GM12873 (cell line): ENCODE data around the gene AQP3.

Experiments used
- TF ChIP-seq, protein P1 (sequence below): IDR thresholded peaks from 2 replicates; pipeline ENCODE4 v1.5.1; 2012; ENCODE audit warnings: low read depth, mild to moderate bottlenecking, moderate library complexity, low read length, control low read depth; ENCODE audit not compliant: insufficient read depth; ENCODE audit errors: missing control alignments

The AQP3 gene

DNA sequence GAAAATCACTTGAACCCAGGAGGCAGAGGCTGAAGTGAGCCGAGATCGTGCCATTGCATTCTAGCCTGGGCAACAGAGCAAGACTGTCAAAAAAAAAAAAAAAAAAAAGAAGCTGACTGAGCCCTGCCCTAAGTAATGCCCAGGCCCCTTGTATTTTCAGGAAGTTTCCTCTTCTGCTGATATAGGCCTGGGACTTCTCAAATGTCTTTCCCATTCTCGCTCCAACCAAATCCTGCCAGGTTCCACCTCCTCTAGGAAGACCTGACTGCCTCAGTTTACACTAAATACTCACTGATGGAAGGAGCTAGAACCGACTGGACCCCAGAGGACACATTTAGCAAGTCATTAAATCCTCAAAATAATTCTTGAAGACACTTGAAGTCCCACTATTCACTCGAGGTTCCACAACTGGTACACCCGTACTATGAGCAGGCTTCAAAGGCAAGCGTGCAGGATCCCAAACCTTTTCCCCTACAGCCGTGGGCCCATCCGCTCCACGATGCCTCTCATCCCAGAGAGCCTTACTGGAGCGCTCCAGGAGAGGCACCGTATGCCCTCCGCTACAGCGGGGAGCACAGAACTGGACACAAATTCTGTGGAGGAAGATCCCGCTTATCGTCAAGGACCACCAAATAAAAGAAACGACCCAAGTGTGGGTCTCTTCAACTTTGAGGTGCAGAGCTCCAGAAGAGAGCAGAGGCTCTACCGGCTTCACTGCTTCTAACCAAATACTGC, 25.7 kb upstream of the AQP3 start:
- TF ChIP-seq, protein P1, sequence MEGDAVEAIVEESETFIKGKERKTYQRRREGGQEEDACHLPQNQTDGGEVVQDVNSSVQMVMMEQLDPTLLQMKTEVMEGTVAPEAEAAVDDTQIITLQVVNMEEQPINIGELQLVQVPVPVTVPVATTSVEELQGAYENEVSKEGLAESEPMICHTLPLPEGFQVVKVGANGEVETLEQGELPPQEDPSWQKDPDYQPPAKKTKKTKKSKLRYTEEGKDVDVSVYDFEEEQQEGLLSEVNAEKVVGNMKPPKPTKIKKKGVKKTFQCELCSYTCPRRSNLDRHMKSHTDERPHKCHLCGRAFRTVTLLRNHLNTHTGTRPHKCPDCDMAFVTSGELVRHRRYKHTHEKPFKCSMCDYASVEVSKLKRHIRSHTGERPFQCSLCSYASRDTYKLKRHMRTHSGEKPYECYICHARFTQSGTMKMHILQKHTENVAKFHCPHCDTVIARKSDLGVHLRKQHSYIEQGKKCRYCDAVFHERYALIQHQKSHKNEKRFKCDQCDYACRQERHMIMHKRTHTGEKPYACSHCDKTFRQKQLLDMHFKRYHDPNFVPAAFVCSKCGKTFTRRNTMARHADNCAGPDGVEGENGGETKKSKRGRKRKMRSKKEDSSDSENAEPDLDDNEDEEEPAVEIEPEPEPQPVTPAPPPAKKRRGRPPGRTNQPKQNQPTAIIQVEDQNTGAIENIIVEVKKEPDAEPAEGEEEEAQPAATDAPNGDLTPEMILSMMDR = no peak

DNA sequence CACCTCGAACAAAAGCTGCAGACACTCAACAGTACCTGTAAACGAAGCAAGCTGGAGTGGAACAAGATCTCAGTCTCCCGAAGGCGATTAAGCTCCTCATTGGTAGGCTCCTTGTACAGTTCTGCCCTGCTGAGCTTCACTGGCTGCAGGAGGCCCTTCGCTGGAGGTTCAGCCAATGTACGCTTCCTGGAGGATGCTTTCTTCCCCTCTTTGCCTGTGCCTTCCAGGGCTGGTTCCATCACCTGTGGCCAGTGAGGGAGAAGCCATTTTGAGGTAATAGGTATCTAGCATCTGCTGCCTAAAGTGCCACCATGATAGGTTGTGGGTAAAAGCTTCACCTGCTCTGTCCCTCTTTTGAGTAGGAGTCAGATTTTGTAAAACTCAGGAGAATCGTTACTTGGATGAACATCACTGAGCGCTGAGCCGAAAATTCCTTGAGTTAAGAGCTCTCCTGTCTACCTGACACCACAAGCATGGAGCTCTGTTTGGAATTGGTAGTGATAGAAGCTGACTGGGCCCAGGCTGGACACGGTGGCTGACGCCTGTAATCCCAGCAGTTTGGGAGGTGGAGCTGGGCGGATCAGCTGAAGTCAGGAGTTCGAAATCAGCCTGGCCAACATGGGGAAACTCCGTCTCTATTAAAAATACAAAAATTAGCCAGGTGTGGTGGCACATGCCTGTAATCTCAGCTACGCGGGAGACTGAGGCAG, 24.9 kb upstream of the AQP3 start:
- TF ChIP-seq, protein P1 = no peak

DNA sequence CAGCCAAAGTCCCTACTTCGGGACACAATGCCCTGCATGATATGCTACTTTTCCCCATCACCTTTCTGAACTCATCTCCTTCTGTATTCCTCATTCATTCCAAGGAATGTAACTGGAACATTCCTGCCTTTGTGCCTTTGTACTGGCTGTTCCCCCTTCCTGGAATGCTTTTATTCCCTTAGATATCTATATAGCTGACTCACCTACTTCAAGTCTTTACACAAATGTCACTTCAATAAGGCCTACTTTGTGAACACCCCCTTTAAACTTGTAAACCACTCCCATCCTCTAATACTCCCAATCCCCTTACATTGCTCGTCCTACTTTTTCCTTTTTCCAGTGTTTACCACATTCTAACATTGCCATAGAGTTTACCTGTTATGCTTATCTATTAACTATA, 24.0 kb upstream of the AQP3 start:
- TF ChIP-seq, protein P1 = no peak

DNA sequence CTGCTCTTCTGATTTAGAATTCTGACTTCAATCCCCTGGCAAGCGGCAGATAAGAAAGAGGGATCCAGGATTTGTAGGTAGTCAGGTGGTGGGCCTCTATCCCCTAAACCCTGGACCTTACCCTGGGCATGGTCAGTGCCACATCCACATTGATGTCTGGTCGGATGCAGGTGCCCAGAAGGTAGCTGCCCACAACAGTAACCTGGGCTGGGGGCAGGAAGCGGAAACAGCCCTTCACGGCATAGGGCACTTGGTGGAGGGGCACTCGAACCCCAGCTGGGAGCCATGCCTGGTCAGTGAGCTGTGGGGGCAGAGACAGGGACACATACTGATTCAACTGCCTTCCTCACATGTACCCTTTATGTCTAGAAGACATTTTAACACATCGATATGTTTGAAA, 22.5 kb upstream of the AQP3 start:
- TF ChIP-seq, protein P1 = no peak

DNA sequence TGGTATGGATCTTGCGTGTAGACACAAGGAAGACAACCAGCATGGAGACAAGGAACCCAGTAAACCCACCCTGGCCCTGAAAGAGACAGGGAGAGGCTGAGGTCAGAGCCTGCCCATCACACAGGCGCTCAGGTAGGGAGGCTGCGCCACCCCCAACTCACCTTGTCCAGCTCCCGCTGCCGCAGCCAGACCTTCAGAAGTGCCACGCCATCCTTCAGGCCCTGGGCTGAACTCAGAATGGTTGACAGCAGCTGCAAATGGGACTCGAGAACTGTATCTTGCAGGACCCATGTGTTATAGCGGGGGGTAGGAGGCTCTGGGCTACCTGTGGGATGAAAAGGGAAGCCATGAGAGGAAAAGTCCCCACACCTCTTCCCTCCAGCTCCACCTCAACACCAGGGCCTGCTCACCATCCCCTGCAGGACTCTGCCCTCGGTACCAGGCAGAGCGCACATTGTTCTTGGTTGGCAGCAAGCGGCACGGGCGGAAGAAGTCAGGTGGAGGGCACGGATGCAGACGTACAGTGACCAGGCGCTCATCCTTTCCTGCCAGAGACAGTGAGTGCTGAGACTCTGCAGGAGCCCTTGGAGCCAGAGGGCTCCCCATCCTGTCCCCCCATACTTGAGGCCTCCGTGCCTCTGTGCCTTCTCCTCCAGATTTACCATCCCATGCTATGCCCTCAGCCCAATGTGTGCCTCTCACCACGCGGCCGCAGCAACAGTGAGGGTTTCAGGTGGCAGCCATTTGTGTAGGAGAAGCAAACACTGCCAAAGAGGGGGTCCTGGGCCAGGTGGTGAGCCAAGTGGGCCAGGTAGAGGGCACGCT, 21.6 kb upstream of the AQP3 start:
- TF ChIP-seq, protein P1 = no peak

DNA sequence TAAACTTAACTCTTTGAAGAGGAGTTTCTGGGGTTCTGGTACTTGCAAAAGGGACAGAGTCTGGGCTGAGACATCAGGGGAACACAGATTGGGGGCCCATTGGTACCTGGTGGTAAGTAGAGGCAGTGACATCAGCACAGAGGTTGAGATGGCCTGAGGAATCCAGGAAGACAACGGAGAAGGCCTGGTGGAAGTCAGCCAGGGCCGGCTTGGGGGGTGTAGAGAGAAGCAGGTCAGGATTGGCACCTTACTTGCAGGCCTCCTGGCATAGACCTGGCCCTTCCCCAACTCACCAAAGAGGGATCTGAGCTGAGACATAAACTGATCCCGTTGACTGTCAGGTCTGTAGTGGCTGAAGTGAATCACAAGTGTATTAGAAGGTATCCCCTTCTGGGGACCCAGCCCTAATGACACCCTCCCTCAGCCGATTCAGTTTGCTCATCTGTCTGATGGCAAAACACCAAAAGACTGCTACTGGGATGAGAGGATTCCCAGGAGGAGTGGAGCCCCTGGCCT, 20.9 kb upstream of the AQP3 start:
- TF ChIP-seq, protein P1 = no peak

DNA sequence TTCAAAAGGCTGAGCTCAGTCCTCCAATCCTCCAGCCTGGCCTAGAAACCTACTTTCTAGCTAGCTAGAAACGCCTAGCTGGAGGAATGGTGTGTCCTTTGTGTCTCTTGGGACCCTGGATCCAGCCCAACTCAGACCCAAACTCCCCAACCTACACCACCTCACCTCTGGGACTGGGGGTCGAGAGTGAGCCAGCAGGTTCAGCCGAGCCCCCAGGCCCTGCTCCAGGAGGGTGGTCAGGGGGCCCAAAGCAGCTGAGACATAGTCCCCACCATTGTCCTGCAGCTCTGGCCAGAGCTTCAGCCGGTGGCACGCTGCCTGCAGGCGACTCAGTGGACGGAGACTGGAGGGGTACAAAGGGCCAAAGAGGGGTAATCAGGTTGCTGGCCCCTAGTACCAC, 20.1 kb upstream of the AQP3 start:
- TF ChIP-seq, protein P1 = no peak
